BJ (cell line): Measurements from ENCODE around the gene TMEM140. TPM values are rescaled to one million over a fixed set of nuclear protein-coding genes. Genes with fewer than 3 reads are reported as not detected.

Experiments used
- CTCF ChIA-PET: fragments of 350-600 bp; formaldehyde crosslinking; extraction: SDS; loops from one replicate; lab custom pipeline; 2021; ENCODE audit warnings: antibody characterized with exemption, inconsistent platforms; lab: Yijun Ruan, JAX
- POLR2A ChIA-PET: fragments of 300-600 bp; sonication (Branson Sonifier 250); formaldehyde crosslinking; extraction: SDS; loops from one replicate; lab custom pipeline; 2021; ENCODE audit warnings: antibody characterized with exemption; lab: Charles Lee
- DNase-seq: peaks from one replicate; pipeline ENCODE4 v3.0.0-alpha.2; 2011; ENCODE audit warnings: low read depth
- H3K27me3 ChIP-seq: 2 replicates; pipeline ENCODE4 v1.6.0; 2011; ENCODE audit warnings: low read length; ENCODE audit not compliant: control insufficient read depth, insufficient read depth
- H3K36me3 ChIP-seq: 2 replicates; pipeline ENCODE4 v1.5.1; 2011; ENCODE audit warnings: low read length; ENCODE audit not compliant: control insufficient read depth, insufficient read depth
- H3K4me3 ChIP-seq: 2 replicates; pipeline ENCODE4 v1.5.1; 2011; ENCODE audit warnings: low read depth, mild to moderate bottlenecking, control low read depth, low read length
- polyA plus RNA-seq: library from polyadenylated mRNA; depleted of rRNA; stranded (reverse); fragments of >200 nt; gene quantifications from 2 replicates; pipeline ENCODE4 v1.2.3, GENCODE V29; 2011
- TF ChIP-seq, protein P1 (sequence below): IDR thresholded peaks from 2 replicates; pipeline ENCODE4 v1.5.1; 2011; ENCODE audit warnings: low read depth, mild to moderate bottlenecking, control low read depth, inconsistent platforms, low read length, moderate library complexity; ENCODE audit not compliant: insufficient read depth

The TMEM140 gene
- polyA plus RNA-seq, 1 experiment = 5.5 TPM

DNA sequence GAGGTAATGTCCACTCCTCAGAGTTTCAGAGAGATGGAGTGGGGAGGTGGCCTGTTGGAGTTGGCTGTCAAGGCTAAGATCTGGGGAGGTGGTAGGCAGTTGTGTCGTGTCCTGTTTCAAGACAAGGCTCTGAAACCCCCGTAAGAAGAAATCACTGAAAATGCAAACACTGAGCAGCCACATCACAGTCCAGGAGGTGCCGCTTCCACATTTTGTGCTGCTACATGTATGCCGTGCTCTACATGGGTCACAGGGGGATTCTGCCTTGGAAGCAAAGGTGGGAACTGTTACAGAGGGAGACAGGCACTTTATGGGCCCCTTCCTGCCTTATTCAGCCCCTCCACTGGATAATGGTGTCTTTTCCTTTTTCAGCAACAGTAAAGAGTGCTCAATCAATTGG, 51.6 kb downstream of the TMEM140 start:
- Histone ChIP-seq H3K4me3 (no peak overlapping the region), H3K27me3 (no peaks in the 10 kb centered on the region), H3K36me3 (peaks cover 10% of the 10 kb centered on the region)
- POLR2A ChIA-PET = no interaction called here
- CTCF ChIA-PET = no interaction called here
- no peak for DNase-seq
- TF ChIP-seq, protein P1, sequence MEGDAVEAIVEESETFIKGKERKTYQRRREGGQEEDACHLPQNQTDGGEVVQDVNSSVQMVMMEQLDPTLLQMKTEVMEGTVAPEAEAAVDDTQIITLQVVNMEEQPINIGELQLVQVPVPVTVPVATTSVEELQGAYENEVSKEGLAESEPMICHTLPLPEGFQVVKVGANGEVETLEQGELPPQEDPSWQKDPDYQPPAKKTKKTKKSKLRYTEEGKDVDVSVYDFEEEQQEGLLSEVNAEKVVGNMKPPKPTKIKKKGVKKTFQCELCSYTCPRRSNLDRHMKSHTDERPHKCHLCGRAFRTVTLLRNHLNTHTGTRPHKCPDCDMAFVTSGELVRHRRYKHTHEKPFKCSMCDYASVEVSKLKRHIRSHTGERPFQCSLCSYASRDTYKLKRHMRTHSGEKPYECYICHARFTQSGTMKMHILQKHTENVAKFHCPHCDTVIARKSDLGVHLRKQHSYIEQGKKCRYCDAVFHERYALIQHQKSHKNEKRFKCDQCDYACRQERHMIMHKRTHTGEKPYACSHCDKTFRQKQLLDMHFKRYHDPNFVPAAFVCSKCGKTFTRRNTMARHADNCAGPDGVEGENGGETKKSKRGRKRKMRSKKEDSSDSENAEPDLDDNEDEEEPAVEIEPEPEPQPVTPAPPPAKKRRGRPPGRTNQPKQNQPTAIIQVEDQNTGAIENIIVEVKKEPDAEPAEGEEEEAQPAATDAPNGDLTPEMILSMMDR = no peak

DNA sequence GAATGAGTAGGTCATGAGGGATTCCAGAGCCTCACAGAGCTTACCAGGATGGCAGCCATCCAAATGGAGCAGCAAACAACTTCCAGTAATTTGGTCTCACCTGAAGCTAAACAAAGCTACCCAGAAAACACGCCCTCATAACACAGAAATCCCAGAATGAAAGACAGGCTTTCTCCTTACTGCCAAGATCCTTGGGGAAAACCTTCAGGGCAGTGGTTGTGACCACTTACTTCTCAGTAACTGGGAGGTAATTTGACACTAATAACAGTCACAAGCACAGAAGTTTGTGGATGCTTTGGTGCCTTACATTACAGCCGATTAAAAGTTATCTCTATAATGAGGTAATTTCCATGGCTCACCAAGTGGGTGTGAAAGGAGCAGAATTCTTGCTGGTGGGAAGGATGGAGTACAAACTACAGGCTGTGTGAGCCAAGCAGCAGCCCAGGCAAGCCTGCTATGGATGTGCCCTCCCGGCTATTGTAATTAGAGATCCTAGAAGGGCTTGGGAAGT, 53.0 kb downstream of the TMEM140 start:
- Histone ChIP-seq H3K27me3 (no peaks in the 10 kb centered on the region), H3K36me3 (peaks cover 10% of the 10 kb centered on the region), H3K4me3 (no peak overlapping the region)
- TF ChIP-seq, protein P1 = no peak
- ChIA-PET CTCF (no interaction called here), POLR2A (no interaction called here)
- no peak for DNase-seq

DNA sequence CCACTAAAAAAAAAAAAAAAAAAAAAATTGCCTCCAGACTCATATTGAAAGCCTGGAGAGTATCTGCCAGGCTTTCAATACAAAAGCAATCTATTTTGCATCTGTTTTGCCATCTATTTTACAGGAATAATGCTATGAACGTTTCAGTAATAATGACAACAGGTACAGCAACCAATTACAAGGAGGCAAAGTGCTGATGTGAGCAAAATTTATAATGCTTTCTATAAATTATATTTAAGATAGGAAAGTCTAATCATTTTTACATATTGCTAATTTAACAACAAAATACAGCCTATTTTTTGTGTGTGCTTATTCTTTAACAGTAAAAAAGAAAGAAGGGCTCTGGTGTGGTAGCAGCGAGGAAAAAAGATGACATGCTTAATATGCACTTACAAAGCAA, 53.5 kb downstream of the TMEM140 start:
- ChIA-PET POLR2A (no interaction called here), CTCF (no interaction called here)
- Histone ChIP-seq H3K4me3 (no peak overlapping the region), H3K36me3 (peaks cover 9% of the 10 kb centered on the region), H3K27me3 (no peaks in the 10 kb centered on the region)
- no peak for DNase-seq
- TF ChIP-seq, protein P1 = no peak

DNA sequence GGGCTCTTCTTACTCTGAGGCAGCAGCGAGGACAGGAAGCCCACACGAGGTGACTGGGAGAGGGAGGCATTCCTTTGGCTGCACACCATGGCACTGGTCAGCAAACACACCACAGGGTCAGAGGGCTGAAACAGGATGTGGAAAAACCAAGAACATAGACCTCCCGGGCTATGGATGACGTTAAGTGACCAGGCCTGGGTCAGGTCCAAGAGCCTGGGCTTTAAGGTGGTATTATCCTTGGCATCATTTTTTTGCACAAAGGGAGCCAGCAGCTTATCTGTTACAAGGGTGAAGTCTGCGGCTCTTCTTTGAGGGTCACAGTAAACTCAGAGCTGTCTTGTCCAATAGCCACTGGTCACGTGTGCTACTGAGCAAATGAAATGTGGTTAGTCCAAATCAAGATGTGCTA, 56.5 kb downstream of the TMEM140 start:
- ChIA-PET POLR2A (interaction anchor here (1.1 kb wide), 1 partner anchor 558 kb away, joined by 6 read pairs; the partner anchor contains the start of gene BPGM), CTCF (interaction anchor here (0.9 to 1.1 kb wide), 3 partner anchors 15 to 40 kb away, joined by 3 read pairs; no protein-coding TSS in a partner anchor)
- H3K4me3 ChIP-seq = no peak overlapping the region
- DNase-seq = peak; percentile 66
- H3K27me3 ChIP-seq = no peaks in the 10 kb centered on the region
- peaks cover 5% of the 10 kb centered on the region for H3K36me3 ChIP-seq
- TF ChIP-seq, protein P1 = no peak

DNA sequence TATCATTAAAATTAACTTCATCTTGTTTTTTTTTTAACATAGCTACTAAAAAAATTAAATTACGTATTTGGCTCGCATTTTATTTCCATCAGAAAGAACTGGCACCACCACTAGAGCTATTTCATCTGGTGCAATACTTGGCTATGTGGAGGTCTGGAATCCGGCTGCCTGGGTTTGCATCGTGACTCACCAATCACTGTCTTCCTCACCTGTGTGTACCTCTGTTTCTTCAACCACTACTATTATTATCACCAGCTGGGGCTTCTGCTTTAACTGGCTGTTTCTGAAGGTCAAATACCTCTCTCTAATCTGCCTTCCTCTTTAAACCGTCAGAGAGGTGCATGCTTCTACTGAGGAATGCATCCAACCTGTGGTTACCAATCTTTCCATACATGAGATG, 57.0 kb downstream of the TMEM140 start:
- TF ChIP-seq, protein P1 = no peak
- no peak for DNase-seq
- Histone ChIP-seq H3K4me3 (no peak overlapping the region), H3K27me3 (no peaks in the 10 kb centered on the region), H3K36me3 (peaks cover 5% of the 10 kb centered on the region)
- POLR2A ChIA-PET = interaction anchor here (0.6 to 1.1 kb wide), 2 partner anchors 419 to 559 kb away, joined by 5 to 6 read pairs; partner anchors contain the start of gene BPGM
- CTCF ChIA-PET = interaction anchor here (0.6 to 0.9 kb wide), 3 partner anchors 16 to 214 kb away, joined by 3 read pairs; no protein-coding TSS in a partner anchor
